ENCODE data around the gene C1orf53.

The C1orf53 gene

GRCh38 chr1:197908716-197909220, 6.3 kb downstream of the C1orf53 start:
- DNase-seq (ENCODE audit: low spot score): no peak

- DNase-seq (ENCODE audit: low spot score): no peak
Measured at GRCh38 chr1:197909384-197909783, 7.0 kb downstream of the C1orf53 start.

GRCh38 chr1:197910120-197910991, 7.9 kb downstream of the C1orf53 start:
- DNase-seq (ENCODE audit: low spot score): no peak

GRCh38 chr1:197911111-197911856, 8.9 kb downstream of the C1orf53 start:
- peak; percentile 46 for DNase-seq (ENCODE audit: low spot score)

GRCh38 chr1:197911857-197912696, 9.6 kb downstream of the C1orf53 start:
- peak; percentile 55 for DNase-seq (ENCODE audit: low spot score)

GRCh38 chr1:197912739-197913494, 10.5 kb downstream of the C1orf53 start:
- no peak for DNase-seq (ENCODE audit: low spot score)

GRCh38 chr1:197913495-197914276, 11.3 kb downstream of the C1orf53 start:
- no peak for DNase-seq (ENCODE audit: low spot score)

GRCh38 chr1:197914510-197914909, 12.1 kb downstream of the C1orf53 start:
- DNase-seq (ENCODE audit: low spot score): no peak

GRCh38 chr1:197915260-197915861, 12.9 kb downstream of the C1orf53 start:
- no peak for DNase-seq (ENCODE audit: low spot score)

GRCh38 chr1:197915862-197916499, 13.6 kb downstream of the C1orf53 start:
- DNase-seq (ENCODE audit: low spot score): peak; percentile 93

- DNase-seq (ENCODE audit: low spot score): no peak
Measured at GRCh38 chr1:197916500-197916983, 14.1 kb downstream of the C1orf53 start.

GRCh38 chr1:197917805-197918651, 15.6 kb downstream of the C1orf53 start:
- DNase-seq (ENCODE audit: low spot score): no peak

- DNase-seq (ENCODE audit: low spot score): no peak
Measured at GRCh38 chr1:197918807-197919345, 16.4 kb downstream of the C1orf53 start.

- DNase-seq (ENCODE audit: low spot score): no peak
Measured at GRCh38 chr1:197919346-197920066, 17.1 kb downstream of the C1orf53 start.

- DNase-seq (ENCODE audit: low spot score): no peak
Measured at GRCh38 chr1:197920067-197920396, 17.6 kb downstream of the C1orf53 start.

- DNase-seq (ENCODE audit: low spot score): no peak
Measured at GRCh38 chr1:197920414-197921117, 18.1 kb downstream of the C1orf53 start.

All from HuH-7 (cell line).